GF-D8 (cell line): Measurements from ENCODE around the gene TOR2A.
"Not testable (repeated sequence)": the region's sequence is repeated elsewhere in the genome, so short reads cannot be mapped to it uniquely, and the experiment has no call there.

Experiments used
- DNase-seq: peaks from one replicate; lab custom pipeline; 2025; lab: John Stamatoyannopoulos, UW

The TOR2A gene

GRCh38 chr9:127768698-127769097, 33.6 kb upstream of the TOR2A start:
- DNase-seq = no peak

DNA sequence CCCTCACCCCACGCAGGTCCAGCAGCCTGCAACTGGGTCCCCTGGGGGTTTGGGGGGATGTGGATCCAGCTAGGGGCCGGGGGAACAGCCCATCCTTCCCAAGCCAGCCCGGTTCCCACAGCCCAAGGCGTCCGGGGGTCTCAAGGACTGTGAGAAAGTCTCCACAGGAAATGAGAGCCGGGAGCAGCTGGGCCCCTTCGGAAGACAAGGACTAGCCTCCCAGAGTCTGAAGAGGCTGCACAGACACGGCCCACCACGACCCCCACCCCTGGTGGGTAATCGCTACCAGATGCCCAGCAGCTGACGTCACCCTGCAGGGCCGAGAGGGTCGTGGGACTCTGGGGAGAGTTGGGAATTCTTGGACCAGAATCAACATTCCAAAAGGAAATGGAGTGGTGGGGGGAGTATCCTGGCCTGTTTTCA, 32.8 kb upstream of the TOR2A start:
- DNase-seq = no peak

DNA sequence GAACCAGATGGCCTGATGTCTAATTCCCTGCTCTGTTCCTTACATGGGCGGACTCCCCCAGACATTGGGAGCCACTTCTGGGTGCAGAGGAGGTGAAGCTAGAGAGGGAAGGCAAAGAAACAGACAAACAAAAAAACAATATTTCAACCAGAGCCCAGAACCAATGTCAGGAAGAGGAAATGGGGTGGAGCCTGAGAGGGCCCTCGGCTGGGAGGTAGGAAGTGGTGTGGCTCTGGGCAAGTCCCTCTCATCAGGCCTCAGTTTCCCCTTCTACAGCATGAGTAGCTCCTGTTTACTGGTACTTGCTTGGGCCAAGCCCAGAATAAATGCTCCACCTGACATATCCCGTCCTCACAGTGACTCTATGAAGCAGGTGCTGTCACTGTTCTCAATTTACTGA, 32.3 kb upstream of the TOR2A start:
- DNase-seq = no peak

DNA sequence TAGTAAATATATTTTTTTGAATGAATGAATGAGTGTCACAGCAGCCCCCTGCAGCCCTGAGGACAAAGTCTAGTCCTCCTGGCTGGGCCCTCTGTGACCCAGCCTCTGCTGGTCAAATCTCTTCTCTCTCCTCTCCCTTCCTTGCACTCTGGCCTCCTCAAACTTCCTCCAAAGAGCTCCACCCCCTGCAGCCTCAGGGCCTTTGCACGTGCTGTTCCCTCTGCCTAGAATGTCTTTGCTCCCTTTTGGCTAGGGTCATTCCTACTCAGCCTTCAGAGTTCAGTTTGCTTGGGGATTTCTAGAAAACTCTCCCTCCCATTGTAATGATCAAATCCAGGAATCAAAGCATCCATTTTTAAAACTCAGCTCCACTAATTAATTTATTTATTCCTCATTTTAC, 30.3 kb upstream of the TOR2A start:
- no peak for DNase-seq

DNA sequence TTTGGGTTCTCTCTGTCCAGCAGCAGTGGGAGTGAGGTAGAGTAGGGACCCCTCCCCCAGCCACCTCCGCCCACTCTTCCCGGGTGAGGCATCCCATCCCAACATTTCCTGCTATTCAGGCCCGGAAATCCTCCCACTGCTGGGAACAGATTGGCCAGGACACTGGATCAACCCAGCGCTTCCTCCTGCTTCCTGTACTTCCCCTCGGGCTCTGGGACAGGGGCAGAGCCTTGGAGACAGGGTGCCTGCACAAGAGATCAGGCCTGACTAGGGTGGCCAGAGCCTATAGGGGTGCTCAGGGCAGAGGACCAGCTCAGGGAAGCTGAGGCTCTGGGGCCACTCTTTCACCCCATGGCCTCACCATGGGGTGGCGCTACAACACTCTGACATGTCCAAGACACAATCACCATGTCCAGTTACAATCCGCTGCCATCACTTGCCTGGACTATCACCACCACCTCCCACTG, 28.9 kb upstream of the TOR2A start:
- DNase-seq = no peak

DNA sequence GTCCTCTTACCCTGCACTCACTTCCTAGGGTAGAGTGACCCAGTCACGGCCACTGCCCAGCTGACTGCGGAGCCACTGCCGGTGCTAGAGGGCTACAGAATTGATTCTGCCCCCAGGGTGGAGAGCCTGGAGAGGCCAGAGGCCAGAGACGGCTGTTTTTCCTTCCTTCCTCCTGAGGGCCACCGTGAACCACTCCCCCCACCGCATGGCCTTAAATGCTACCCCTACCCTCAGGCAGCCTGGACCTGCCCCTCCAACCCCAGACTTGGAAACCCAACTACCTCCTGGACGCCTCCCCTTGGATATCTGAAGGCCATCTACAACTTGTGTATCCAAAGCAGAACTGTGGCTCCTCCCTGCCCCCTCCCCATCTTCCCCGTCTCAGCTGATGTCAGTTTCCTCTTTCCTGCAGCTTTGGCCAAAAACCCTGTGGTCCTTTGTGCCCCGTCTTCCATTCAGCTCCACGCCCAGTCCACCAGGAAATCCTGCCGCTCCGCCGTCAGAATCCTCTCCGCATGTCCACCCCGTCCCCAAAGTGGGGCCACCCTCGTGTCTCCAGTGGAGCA, 27.1 kb upstream of the TOR2A start:
- no peak for DNase-seq

GRCh38 chr9:127761491-127761956, 26.4 kb upstream of the TOR2A start:
- DNase-seq = no peak

DNA sequence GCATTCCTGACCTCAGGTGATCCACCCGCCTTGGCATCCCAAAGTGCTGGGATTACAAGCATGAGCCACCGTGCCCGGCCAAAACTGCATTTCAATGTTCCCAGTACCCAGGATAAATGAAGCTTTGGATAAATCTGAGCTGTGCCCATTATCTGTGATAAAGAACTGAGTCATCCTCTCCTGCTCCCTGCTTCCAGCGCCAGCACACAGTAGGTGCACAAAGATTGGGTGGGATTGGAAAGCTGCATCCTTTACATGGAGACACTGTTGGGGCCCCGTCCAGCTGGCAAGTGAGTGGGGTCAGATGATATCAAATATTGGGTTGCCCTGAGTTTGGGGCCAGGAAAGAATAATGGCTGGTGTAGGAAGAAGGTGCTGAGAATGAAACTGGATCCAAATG, 26.0 kb upstream of the TOR2A start:
- DNase-seq = no peak

GRCh38 chr9:127758843-127759242, 23.7 kb upstream of the TOR2A start:
- no peak for DNase-seq

DNA sequence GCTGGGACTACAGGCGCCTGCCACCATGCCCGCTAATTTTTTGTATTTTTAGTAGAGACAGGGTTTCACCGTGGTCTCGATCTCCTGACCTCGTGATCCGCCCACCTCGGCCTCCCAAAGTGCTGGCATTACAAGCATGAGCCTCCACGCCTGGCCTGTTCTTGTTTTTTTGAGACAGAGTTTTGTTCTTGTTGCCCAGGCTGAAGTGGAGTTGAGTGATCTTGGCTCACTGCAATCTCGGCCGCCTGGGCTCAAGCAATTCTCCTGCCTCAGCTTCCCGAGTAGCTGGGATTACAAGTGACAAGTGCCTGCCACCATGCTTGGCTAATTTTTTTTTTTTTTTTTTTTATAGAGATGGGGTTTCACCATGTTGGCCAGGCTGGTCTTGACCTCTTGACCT, 21.7 kb upstream of the TOR2A start:
- DNase-seq = not testable (repeated sequence)

- DNase-seq = no peak
Observed at GRCh38 chr9:127756233-127756632, 21.1 kb upstream of the TOR2A start.

DNA sequence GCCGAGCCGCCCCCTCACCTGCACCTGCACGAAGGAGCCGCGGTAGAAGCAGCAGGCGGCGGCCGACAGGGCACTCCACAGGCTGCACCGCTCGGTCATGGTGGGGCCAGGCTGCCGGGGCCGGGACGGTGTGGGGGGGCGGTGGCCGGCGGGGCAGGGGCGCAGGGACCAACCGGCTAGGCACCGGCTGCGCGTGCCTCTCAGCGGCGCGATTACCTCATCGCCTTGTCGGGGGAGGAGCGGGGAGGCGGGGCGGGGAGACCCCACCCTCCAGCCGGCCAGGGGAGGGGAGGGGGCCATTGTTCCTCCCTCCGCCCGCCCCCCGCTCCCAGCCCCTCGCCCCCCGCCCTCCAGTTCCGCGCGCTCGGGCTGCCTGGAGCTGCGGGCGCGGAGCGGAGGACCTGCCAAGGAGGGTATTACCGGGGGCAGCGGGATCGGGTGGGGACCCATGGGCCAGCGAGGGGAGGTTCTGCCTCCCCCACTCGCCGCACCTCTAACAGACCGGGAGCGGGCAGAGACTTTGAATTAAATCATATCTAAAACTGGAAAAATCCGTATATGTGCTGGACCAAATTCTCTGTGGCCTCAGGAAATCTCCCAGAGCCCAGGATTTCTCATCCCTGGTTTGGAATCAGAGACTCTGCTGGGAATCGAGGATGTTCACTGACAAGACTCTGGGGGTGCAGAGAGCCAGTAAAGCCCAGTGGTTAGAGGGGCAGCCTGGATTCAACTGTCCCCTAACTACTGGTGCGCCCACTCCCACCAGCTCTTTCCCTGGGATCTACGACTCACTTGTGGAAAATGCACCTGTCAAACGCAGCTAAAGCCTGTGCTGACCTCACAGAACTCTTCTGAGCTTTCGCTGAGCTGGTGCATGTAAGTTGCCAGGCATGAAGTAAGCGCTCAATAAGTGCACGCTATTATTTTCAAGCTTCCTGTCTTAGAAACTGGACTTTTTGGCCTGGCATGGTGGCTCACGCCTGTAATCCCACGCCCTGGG, 20.3 kb upstream of the TOR2A start:
- DNase-seq = no peak

GRCh38 chr9:127754099-127755060, 19.3 kb upstream of the TOR2A start:
- DNase-seq = no peak

- DNase-seq = no peak
Observed at GRCh38 chr9:127753622-127754021, 18.5 kb upstream of the TOR2A start.

DNA sequence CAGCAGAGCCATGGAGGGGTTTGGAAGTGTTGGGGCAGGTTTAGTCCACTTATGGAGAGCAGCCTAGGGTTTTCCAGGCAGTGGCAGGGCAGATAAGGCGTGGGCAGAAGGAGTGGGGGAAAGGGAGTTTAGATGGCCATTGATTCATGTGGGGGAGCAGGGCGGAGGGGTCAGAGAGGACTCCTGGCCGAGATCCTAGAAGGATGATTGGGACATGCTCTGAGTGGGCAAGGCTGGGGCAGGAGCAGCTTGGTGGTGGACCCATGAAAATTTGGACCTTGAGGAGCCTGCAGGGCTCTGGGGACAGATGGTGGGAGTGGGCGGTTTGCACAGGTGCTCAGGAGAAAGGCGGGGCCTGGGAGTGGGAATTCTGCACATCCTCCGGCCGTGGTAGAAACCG, 18.1 kb upstream of the TOR2A start:
- no peak for DNase-seq

DNA sequence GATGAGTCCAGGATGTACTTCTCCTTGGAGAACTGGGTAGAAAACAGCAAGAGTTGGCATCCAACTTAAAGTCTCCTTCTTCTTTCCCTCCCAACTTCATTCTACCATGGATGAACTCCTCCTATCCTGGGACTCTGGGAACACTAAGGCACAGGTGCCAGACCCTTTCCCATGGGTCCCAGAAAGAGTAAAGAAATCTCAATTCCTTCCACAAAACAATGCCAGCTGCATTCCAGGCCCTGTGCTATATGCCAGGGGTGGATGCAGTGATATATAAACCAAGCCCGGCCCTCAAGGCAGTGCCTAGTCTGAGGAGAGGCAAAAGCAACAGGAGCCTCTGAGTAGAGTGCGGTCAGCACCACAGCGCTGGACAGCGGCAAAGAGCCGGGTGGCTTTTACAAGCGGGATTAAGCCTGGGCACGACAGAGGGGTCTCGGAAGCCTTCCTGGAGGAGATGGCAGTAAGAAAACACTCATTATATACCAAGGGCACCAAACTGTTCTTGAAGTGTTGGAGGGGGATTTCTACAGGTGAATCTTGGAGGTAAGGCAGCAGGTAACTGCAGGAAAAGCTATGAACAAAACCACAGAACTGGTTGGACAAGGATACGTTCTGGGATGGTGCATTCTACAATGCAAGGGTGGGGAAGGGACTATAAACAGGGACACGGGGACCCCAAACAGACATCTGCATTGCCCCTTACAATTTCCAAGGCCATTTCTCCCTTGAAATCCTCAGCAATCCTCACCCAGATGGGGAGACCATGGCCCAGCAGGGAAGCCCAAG, 16.4 kb upstream of the TOR2A start:
- no peak for DNase-seq

- DNase-seq = no peak
Observed at GRCh38 chr9:127749090-127749787, 14.1 kb upstream of the TOR2A start.

- DNase-seq = no peak
Observed at GRCh38 chr9:127746959-127747569, 12.0 kb upstream of the TOR2A start.

DNA sequence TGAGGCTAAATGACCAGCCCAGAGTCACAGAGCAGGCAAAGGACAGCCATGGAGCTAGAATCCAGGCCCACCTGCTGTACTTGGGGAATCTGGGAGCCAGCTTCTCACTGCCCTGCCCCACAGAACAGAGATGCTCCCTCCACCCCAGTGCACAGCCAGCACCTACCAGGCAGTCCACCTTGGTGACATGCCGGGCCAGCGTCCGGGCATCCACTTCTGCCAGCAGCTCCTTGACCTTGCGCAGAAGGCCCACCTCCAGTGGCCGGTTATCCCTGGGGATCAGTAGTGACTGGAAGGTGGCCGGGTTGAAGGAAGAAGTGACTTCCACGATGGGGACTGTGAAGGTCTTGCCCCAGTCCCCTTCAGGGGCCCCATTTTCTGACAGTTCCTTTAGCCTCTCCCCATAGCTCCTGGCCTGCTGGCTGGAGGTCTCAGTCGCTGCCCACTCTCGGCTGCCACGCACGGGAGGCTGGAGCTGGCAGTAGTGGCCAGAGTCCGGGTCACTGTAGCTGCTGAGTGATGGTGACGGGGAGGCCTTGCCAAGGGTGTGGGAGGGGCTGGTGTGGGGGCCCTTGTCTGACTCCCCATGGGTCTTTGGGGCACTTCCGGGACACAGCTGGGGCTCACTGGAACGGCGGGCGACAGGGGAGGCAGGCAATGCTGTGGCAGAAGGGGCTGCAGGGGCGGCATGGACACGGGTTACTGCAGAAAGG, 9.5 kb upstream of the TOR2A start:
- no peak for DNase-seq
